CD4-positive, alpha-beta T cell (primary cell): Measurements from ENCODE around the gene ATRNL1. TPM values are rescaled to one million over a fixed set of nuclear protein-coding genes. Genes with fewer than 3 reads are reported as not detected.

ENCODE experiments used
- ATAC-seq: fragments of 200-7000 bp; cut with Tn5 transposase; one replicate; pipeline ENCODE4 v1.10.0; 2022; ENCODE audit warnings: mild to moderate bottlenecking; ENCODE audit not compliant: poor library complexity
- CTCF ChIA-PET: fragments of 350-600 bp; sonication (Branson Sonifier 250); formaldehyde crosslinking; loops from one replicate; lab custom pipeline; 2021; ENCODE audit warnings: antibody characterized with exemption, inconsistent platforms; lab: Charles Lee
- POLR2A ChIA-PET: fragments of 350-600 bp; sonication (Branson Sonifier 250); formaldehyde crosslinking; loops from one replicate; lab custom pipeline; 2021; ENCODE audit warnings: antibody characterized with exemption, inconsistent platforms; lab: Charles Lee
- DNase-seq, 14 experiments: peaks; one replicate each; pipeline ENCODE4 v3.0.0-alpha.2; 2013 to 2020; ENCODE audit warnings: mixed read lengths in 2 of 14
- H3K27ac ChIP-seq, 2 donors: one replicate each; pipeline versions ENCODE4 v1.5.1 to v1.7.0; 2013; ENCODE audit warnings: low read length in 2 of 2, low read depth in 1 of 2, mild to moderate bottlenecking in 1 of 2
- H3K27me3 ChIP-seq, 2 experiments: 1 replicate in 1 of 2; 2 replicates in 1 of 2; pipeline versions ENCODE4 v1.6.1 to v1.7.0; 2013; ENCODE audit warnings: low read length in 2 of 2, control low read depth in 1 of 2, mild to moderate bottlenecking in 1 of 2, moderate library complexity in 1 of 2; ENCODE audit not compliant: insufficient read depth in 2 of 2, control insufficient read depth in 1 of 2
- H3K36me3 ChIP-seq: one replicate; pipeline ENCODE4 v1.6.1; 2013; ENCODE audit warnings: low read length, control low read depth; ENCODE audit not compliant: insufficient read depth
- H3K4me1 ChIP-seq: one replicate; pipeline ENCODE4 v1.6.1; 2013; ENCODE audit warnings: low read length, control low read depth; ENCODE audit not compliant: insufficient read depth
- H3K4me3 ChIP-seq: one replicate; pipeline ENCODE4 v1.5.1; 2013; ENCODE audit warnings: mild to moderate bottlenecking, low read length, moderate library complexity
- H3K9me3 ChIP-seq, 2 experiments: 1 replicate in 1 of 2; 2 replicates in 1 of 2; pipeline versions ENCODE4 v1.6.1 to v1.7.0; 2013; ENCODE audit warnings: low read length in 2 of 2, mild to moderate bottlenecking in 2 of 2, control low read depth in 1 of 2, moderate library complexity in 1 of 2; ENCODE audit not compliant: control insufficient read depth in 1 of 2, insufficient read depth in 1 of 2
- H3K27ac Mint-ChIP-seq: one replicate; pipeline ENCODE4 v1.8.0; 2020; ENCODE audit warnings: mixed read lengths
- H3K27me3 Mint-ChIP-seq: one replicate; pipeline ENCODE4 v1.8.0; 2021; ENCODE audit warnings: mixed read lengths
- H3K36me3 Mint-ChIP-seq: one replicate; pipeline ENCODE4 v1.8.0; 2021; ENCODE audit warnings: low read depth, mixed read lengths
- H3K4me1 Mint-ChIP-seq: one replicate; pipeline ENCODE4 v1.8.0; 2021; ENCODE audit warnings: low read depth, mixed read lengths
- H3K4me3 Mint-ChIP-seq: one replicate; pipeline ENCODE4 v1.8.0; 2020; ENCODE audit warnings: mild to moderate bottlenecking, mixed read lengths
- H3K9me3 Mint-ChIP-seq: one replicate; pipeline ENCODE4 v1.8.0; 2020; ENCODE audit warnings: mixed read lengths
- intact Hi-C, 2 experiments: fragments of 100-400 bp; cut with DNase I in 1 of 2; cut with micrococcal nuclease in 1 of 2; formaldehyde crosslinking; loops; one replicate each; pipeline versions ENCODE4 v1.15.1 to v1.9.0; 2023 to 2025; cut with DNase I, micrococcal nuclease
- total RNA-seq, 174 experiments: library from RNA in 2 of 174; stranded (reverse) in 2 of 174; gene quantifications; one replicate each; pipeline ENCODE4 v1.2.3 and lab custom pipeline; 2021 to 2026
- TF ChIP-seq, protein P1 (sequence below): fragments of 200-600 bp; IDR thresholded peaks from one replicate; pipeline ENCODE4 v1.8.0; 2022; ENCODE audit warnings: antibody characterized with exemption, mild to moderate bottlenecking

ATRNL1 gene
- total RNA-seq, 2 experiments from 2014 or later = not detected

DNA sequence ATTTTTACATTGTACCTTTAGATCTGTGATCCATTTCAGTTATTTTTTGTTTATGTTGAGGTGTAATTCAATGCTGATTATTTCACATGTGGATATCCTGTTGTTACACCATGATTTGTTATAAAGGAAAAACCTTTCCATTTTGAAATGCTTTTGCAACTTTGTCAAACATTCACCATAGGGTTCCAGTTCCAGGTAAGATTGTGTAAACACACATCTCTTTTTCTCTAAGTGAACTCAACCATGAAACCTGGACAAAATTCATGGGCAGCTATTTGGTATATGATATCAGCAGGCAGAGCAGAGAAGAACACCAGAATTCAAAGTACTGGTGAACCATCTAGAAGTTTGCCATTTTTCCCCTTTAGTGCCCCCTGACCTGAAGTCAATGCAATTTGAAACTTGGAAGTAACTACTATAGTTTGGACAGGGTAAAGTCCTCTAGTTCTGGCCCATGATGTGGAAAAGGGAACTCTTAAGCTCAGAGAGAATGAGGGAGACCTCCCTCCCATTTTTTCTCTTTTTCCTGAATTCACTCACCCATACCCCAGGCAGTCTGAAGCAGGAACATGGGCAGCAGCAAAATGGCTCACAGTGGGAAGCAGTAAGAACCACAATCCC, 446.1 kb downstream of the ATRNL1 start:
- peaks cover 5% of the 10 kb centered on the region for H3K9me3 Mint-ChIP-seq
- DNase-seq (no peak), ATAC-seq (no peak)
- ChIA-PET POLR2A (no interaction called here), CTCF (no interaction called here)
- H3K27me3 Mint-ChIP-seq = no peaks in the 10 kb centered on the region
- H3K4me3 ChIP-seq = no peak overlapping the region
- no peaks in the 10 kb centered on the region for H3K4me1 ChIP-seq
- H3K9me3 ChIP-seq = peaks cover 0 to 16% of the 10 kb centered on the region in 2 experiments
- TF ChIP-seq, protein P1, sequence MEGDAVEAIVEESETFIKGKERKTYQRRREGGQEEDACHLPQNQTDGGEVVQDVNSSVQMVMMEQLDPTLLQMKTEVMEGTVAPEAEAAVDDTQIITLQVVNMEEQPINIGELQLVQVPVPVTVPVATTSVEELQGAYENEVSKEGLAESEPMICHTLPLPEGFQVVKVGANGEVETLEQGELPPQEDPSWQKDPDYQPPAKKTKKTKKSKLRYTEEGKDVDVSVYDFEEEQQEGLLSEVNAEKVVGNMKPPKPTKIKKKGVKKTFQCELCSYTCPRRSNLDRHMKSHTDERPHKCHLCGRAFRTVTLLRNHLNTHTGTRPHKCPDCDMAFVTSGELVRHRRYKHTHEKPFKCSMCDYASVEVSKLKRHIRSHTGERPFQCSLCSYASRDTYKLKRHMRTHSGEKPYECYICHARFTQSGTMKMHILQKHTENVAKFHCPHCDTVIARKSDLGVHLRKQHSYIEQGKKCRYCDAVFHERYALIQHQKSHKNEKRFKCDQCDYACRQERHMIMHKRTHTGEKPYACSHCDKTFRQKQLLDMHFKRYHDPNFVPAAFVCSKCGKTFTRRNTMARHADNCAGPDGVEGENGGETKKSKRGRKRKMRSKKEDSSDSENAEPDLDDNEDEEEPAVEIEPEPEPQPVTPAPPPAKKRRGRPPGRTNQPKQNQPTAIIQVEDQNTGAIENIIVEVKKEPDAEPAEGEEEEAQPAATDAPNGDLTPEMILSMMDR = no peak
- no peaks in the 10 kb centered on the region for H3K36me3 Mint-ChIP-seq
- intact Hi-C loops = no loop called here
- no peaks in the 10 kb centered on the region for H3K27me3 ChIP-seq
- no peak overlapping the region for H3K4me3 Mint-ChIP-seq
- H3K27ac Mint-ChIP-seq = no peak overlapping the region
- no peaks in the 10 kb centered on the region for H3K4me1 Mint-ChIP-seq
- no peaks in the 10 kb centered on the region for H3K36me3 ChIP-seq
- H3K27ac ChIP-seq = no peak overlapping the region

DNA sequence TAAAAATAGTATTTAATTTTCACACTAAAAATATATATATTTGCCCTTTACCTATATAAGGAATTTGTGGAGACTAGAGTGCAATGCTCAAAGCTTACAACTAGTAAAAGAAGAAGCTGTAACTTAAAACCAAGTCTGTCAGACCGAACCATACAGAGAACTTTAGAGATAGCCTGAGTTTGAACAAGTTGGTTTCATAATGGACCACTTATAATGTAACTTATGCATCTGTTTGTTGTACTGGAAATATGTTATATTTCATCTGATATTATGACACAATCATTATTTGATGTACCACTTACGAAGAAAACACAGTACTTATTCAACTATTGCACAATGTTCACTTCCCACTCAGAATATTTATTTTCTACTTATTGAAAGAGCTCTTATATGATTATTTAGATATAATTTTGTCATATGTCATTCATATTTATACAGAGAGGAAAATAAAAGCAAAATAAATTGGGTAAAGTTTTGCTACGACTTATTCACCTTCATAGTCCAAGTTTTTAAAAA, 462.8 kb downstream of the ATRNL1 start:
- Histone ChIP-seq H3K4me3 (no peak overlapping the region), H3K4me1 (no peaks in the 10 kb centered on the region), H3K27ac (no peak overlapping the region), H3K27me3 (no peaks in the 10 kb centered on the region), H3K36me3 (no peaks in the 10 kb centered on the region), H3K9me3 (peaks cover 0 to 3% of the 10 kb centered on the region in 2 experiments)
- intact Hi-C loops = no loop called here
- ChIA-PET POLR2A (no interaction called here), CTCF (no interaction called here)
- H3K9me3 Mint-ChIP-seq = no peaks in the 10 kb centered on the region
- H3K36me3 Mint-ChIP-seq = no peaks in the 10 kb centered on the region
- H3K27me3 Mint-ChIP-seq = no peaks in the 10 kb centered on the region
- TF ChIP-seq, protein P1 = no peak
- no peak overlapping the region for H3K4me3 Mint-ChIP-seq
- H3K27ac Mint-ChIP-seq = no peak overlapping the region
- H3K4me1 Mint-ChIP-seq = no peaks in the 10 kb centered on the region
- ATAC-seq (no peak), DNase-seq (no peak)

GRCh38 chr10:115558252-115558651, 465.1 kb downstream of the ATRNL1 start:
- H3K4me1 Mint-ChIP-seq = no peaks in the 10 kb centered on the region
- ChIA-PET POLR2A (no interaction called here), CTCF (no interaction called here)
- H3K9me3 ChIP-seq = peaks cover 0 to 3% of the 10 kb centered on the region in 2 experiments
- no peaks in the 10 kb centered on the region for H3K27me3 ChIP-seq
- no peak overlapping the region for H3K4me3 Mint-ChIP-seq
- no peaks in the 10 kb centered on the region for H3K4me1 ChIP-seq
- no peak overlapping the region for H3K4me3 ChIP-seq
- no peaks in the 10 kb centered on the region for H3K9me3 Mint-ChIP-seq
- no peaks in the 10 kb centered on the region for H3K36me3 ChIP-seq
- ATAC-seq = no peak
- DNase-seq = no peak
- H3K27me3 Mint-ChIP-seq = no peaks in the 10 kb centered on the region
- no peak overlapping the region for H3K27ac ChIP-seq
- intact Hi-C loops = no loop called here
- no peaks in the 10 kb centered on the region for H3K36me3 Mint-ChIP-seq
- no peak overlapping the region for H3K27ac Mint-ChIP-seq
- TF ChIP-seq, protein P1 = no peak
